Endodermal cell (in vitro differentiated cells): Measurements from ENCODE around the gene YKT6. TPM values are rescaled to one million over a fixed set of nuclear protein-coding genes. Genes with fewer than 3 reads are reported as not detected.

Source experiments
- DNase-seq: peaks from one replicate; pipeline ENCODE4 v3.0.0-alpha.2; 2017
- H3K27ac ChIP-seq: 2 replicates; pipeline ENCODE4 v1.5.1; 2013; ENCODE audit warnings: mild to moderate bottlenecking, low read depth, low read length, moderate library complexity
- H3K27me3 ChIP-seq: 2 replicates; pipeline ENCODE4 v1.6.1; 2013; ENCODE audit warnings: mild to moderate bottlenecking, low read length, moderate library complexity; ENCODE audit not compliant: insufficient read depth, control insufficient read depth, poor library complexity, severe bottlenecking
- H3K36me3 ChIP-seq: 2 replicates; pipeline ENCODE4 v1.7.0; 2013; ENCODE audit warnings: mild to moderate bottlenecking, low read length, moderate library complexity; ENCODE audit not compliant: control insufficient read depth, insufficient read depth
- H3K4me1 ChIP-seq: one replicate; pipeline ENCODE4 v1.7.0; 2013; ENCODE audit warnings: low read length; ENCODE audit not compliant: control insufficient read depth, insufficient read depth
- H3K4me3 ChIP-seq: 2 replicates; pipeline ENCODE4 v1.5.1; 2013; ENCODE audit warnings: mild to moderate bottlenecking, low read length, moderate library complexity
- H3K9ac ChIP-seq: 2 replicates; pipeline ENCODE4 v1.6.1; 2013; ENCODE audit warnings: mild to moderate bottlenecking, low read length, moderate library complexity; ENCODE audit not compliant: poor library complexity, severe bottlenecking; ENCODE audit errors: extremely low read depth
- H3K9me3 ChIP-seq: 2 replicates; pipeline ENCODE4 v1.6.1; 2013; ENCODE audit warnings: mild to moderate bottlenecking, low read length, moderate library complexity; ENCODE audit not compliant: control insufficient read depth
- H3K27ac Mint-ChIP-seq: 2 replicates; pipeline ENCODE4 v1.8.0; 2020; ENCODE audit warnings: mixed read lengths
- H3K27me3 Mint-ChIP-seq: 2 replicates; pipeline ENCODE4 v1.8.0; 2021; ENCODE audit warnings: mild to moderate bottlenecking, mixed read lengths; ENCODE audit not compliant: insufficient read depth
- H3K36me3 Mint-ChIP-seq: 2 replicates; pipeline ENCODE4 v1.8.0; 2020; ENCODE audit warnings: low read depth, mixed read lengths
- H3K4me1 Mint-ChIP-seq: 2 replicates; pipeline ENCODE4 v1.8.0; 2020; ENCODE audit warnings: mixed read lengths
- H3K4me3 Mint-ChIP-seq: 2 replicates; pipeline ENCODE4 v1.8.0; 2020; ENCODE audit warnings: mild to moderate bottlenecking, moderate library complexity, mixed read lengths
- H3K9me3 Mint-ChIP-seq: 2 replicates; pipeline ENCODE4 v1.8.0; 2020; ENCODE audit warnings: mild to moderate bottlenecking, mixed read lengths
- CTCF ChIP-seq: fragments of 200-600 bp; sonication (generic); conservative IDR thresholded peaks from 2 replicates; pipeline ENCODE4 v1.5.0; 2021; ENCODE audit warnings: antibody characterized with exemption, mild to moderate bottlenecking
- WGBS, 2 experiments: methylation state at CpG; one replicate each; pipeline versions ENCODE4 v1.1.5 to v1.1.7; 2013; ENCODE audit warnings: missing lambda C conversion rate in 2 of 2, mixed read lengths in 1 of 2; ENCODE audit not compliant: insufficient coverage in 1 of 2, insufficient read length in 1 of 2; 5-methylcytosine and 5-hydroxymethylcytosine counted together
- total RNA-seq, 2 donors: library from RNA; stranded (reverse); fragmentation: NEBNext Ultra II Directional in 1 of 2; extraction: Animal tissue kit (Norgen Biotek cat#: 25700) in 1 of 2; gene quantifications; 2 replicates in 1 of 2; 3 replicates in 1 of 2; pipeline ENCODE4 v1.2.1, GENCODE V29; 2021

YKT6 gene
- total RNA-seq, 2 donors from 2014 or later = 96.2 to 101 TPM

DNA sequence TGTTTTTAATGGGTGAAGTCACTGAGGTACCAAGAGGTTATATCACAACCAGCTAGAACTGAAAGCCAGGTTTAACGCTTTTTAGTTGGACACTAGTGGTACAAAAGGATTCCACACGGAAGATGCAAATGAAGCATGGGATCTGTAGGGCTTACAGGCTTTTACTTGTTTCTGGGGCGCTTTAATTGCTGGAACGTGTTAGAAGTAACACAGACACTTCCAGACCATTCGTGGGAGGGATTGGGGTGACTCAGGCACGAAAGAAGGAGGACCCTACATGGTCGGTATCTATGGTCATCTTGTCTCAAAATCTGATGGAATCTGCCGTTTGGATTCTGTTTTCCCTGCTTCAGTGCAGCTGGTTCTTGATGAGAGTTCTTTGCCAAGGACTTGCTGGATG lies 1.0 kb downstream of the YKT6 start:
- no peak for TF ChIP-seq CTCF
- H3K36me3 Mint-ChIP-seq = peaks cover 22% of the 10 kb centered on the region
- no peaks in the 10 kb centered on the region for H3K4me1 ChIP-seq
- peak overlapping the region; percentile 61 for H3K9ac ChIP-seq
- no peak for DNase-seq
- peaks cover 35% of the 10 kb centered on the region for H3K36me3 ChIP-seq
- H3K4me1 Mint-ChIP-seq = peaks cover 15% of the 10 kb centered on the region
- no peak overlapping the region for H3K27ac Mint-ChIP-seq
- H3K27ac ChIP-seq = no peak overlapping the region
- H3K27me3 ChIP-seq = peaks cover 13% of the 10 kb centered on the region
- H3K9me3 ChIP-seq = no peaks in the 10 kb centered on the region
- 18 to 23% methylated on average over 8 of the region's 8 CpGs for WGBS, 2 experiments
- no peaks in the 10 kb centered on the region for H3K9me3 Mint-ChIP-seq
- peak overlapping the region; percentile 98 for H3K4me3 ChIP-seq
- peak overlapping the region; percentile 89 for H3K4me3 Mint-ChIP-seq
- peaks cover 18% of the 10 kb centered on the region for H3K27me3 Mint-ChIP-seq

DNA sequence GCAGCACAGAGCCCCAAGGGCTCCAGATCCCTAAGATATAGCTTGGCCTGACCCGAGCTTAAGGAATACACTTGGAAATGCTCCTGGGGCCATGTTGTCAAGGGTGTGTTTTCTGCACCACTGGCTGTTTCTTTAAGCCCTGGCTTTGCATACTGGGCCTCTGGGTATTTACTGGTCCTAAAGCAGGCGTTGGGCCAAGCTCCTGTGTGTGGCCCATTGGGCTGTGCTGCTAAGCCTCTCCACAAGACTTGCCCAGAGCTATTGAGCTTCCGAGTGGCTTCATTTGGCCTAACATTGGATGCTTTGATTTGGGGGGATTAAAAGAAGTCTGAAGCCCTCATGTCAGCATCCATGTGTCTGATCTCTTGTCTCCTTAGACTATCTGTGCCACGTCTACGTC lies 5.2 kb downstream of the YKT6 start:
- Histone ChIP-seq H3K36me3 (peaks cover 77% of the 10 kb centered on the region), H3K9me3 (no peaks in the 10 kb centered on the region), H3K4me3 (no peak overlapping the region), H3K9ac (no peak overlapping the region), H3K27ac (no peak overlapping the region), H3K4me1 (no peaks in the 10 kb centered on the region), H3K27me3 (no peaks in the 10 kb centered on the region)
- Mint-ChIP-seq H3K27me3 (no peaks in the 10 kb centered on the region), H3K27ac (no peak overlapping the region), H3K4me3 (no peak overlapping the region), H3K36me3 (peaks cover 56% of the 10 kb centered on the region), H3K9me3 (no peaks in the 10 kb centered on the region), H3K4me1 (peaks cover 15% of the 10 kb centered on the region)
- 96 to 97% methylated on average over 5 of the region's 5 CpGs for WGBS, 2 experiments
- no peak for DNase-seq
- no peak for TF ChIP-seq CTCF

DNA sequence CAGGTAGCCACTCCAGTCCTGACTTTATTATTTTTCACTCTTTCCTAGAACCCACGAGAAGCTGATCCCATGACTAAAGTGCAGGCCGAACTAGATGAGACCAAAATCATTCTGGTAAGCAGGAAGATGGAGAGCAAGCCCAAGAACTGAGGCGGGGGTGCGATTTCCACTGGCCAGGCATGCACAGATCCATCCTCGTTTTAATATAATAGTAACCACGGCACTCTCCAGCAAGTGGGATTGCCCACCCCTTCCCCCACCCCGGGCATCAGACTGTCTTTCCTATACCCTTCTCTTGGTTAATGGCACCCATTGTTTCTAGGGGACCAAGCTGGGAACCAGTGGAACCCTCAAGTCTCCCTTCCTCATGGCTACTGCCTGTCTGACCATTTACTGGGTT lies 7.3 kb downstream of the YKT6 start:
- no peak for DNase-seq
- no peak overlapping the region for H3K4me3 Mint-ChIP-seq
- Histone ChIP-seq H3K27me3 (no peaks in the 10 kb centered on the region), H3K9ac (no peak overlapping the region), H3K4me3 (no peak overlapping the region), H3K9me3 (no peaks in the 10 kb centered on the region), H3K4me1 (no peaks in the 10 kb centered on the region), H3K36me3 (peaks cover 97% of the 10 kb centered on the region), H3K27ac (no peak overlapping the region)
- peaks cover 70% of the 10 kb centered on the region for H3K36me3 Mint-ChIP-seq
- no peaks in the 10 kb centered on the region for H3K27me3 Mint-ChIP-seq
- H3K9me3 Mint-ChIP-seq = no peaks in the 10 kb centered on the region
- no peak overlapping the region for H3K27ac Mint-ChIP-seq
- H3K4me1 Mint-ChIP-seq = peaks cover 5% of the 10 kb centered on the region
- WGBS, 2 experiments = 96 to 97% methylated on average over 5 to 7 of the region's 7 CpGs
- TF ChIP-seq CTCF = no peak
